Caco-2 (cell line): ENCODE results near the gene RNF144B. TPM values are rescaled to one million over a fixed set of nuclear protein-coding genes. Genes with fewer than 3 reads are reported as not detected.

Experiments
- BruUV-seq: library from RNA; stranded (reverse); fragments of 400-500 nt; replicated peaks from 2 replicates; lab custom pipeline; 2021; lab: Mats Ljungman, UMichigan
- CTCF ChIA-PET: fragments of 300-600 bp; sonication (Branson Sonifier 250); formaldehyde crosslinking; loops from one replicate; lab custom pipeline; 2022; ENCODE audit warnings: antibody characterized with exemption; lab: Charles Lee
- POLR2A ChIA-PET: fragments of 300-600 bp; sonication (Branson Sonifier 250); formaldehyde crosslinking; loops from one replicate; lab custom pipeline; 2022; ENCODE audit warnings: antibody characterized with exemption; lab: Charles Lee
- DNase-seq, 2 experiments: peaks; one replicate each; pipeline versions ENCODE4 v3.0.0 to v3.0.0-alpha.2; 2020 to 2022
- H3K27me3 ChIP-seq: replicated peaks from 2 replicates; pipeline ENCODE4 v1.6.0; 2011; ENCODE audit warnings: low read length; ENCODE audit not compliant: control insufficient read depth, insufficient read depth
- H3K36me3 ChIP-seq: 2 replicates; pipeline ENCODE4 v1.5.1; 2011; ENCODE audit warnings: low read length; ENCODE audit not compliant: control insufficient read depth, insufficient read depth
- H3K4me1 ChIP-seq: fragments of 250-450 bp; sonication (Bioruptor Pico); 2 replicates; pipeline ENCODE4 v1.5.1; 2020; ENCODE audit warnings: mild to moderate bottlenecking
- H3K4me3 ChIP-seq: 2 replicates; pipeline ENCODE4 v1.5.1; 2011; ENCODE audit warnings: low read depth, mild to moderate bottlenecking, control low read depth, low read length
- H3K9me3 ChIP-seq: fragments of 250-450 bp; sonication (Bioruptor Pico); 2 replicates; pipeline ENCODE4 v1.5.1; 2020; ENCODE audit warnings: mild to moderate bottlenecking, moderate library complexity
- H3K27ac Mint-ChIP-seq: one replicate; pipeline ENCODE4 v1.8.0; 2022; ENCODE audit warnings: mixed read lengths; ENCODE audit not compliant: unreplicated experiment
- H3K27me3 Mint-ChIP-seq: one replicate; pipeline ENCODE4 v1.8.0; 2022; ENCODE audit warnings: mixed read lengths; ENCODE audit not compliant: insufficient read depth, unreplicated experiment
- H3K36me3 Mint-ChIP-seq: one replicate; pipeline ENCODE4 v1.8.0; 2022; ENCODE audit warnings: mild to moderate bottlenecking, mixed read lengths; ENCODE audit not compliant: insufficient read depth, unreplicated experiment
- H3K4me1 Mint-ChIP-seq: one replicate; pipeline ENCODE4 v1.8.0; 2022; ENCODE audit warnings: low read depth, mixed read lengths; ENCODE audit not compliant: unreplicated experiment
- H3K4me3 Mint-ChIP-seq: one replicate; pipeline ENCODE4 v1.8.0; 2022; ENCODE audit warnings: mild to moderate bottlenecking, moderate library complexity, mixed read lengths; ENCODE audit not compliant: unreplicated experiment
- H3K9me3 Mint-ChIP-seq: one replicate; pipeline ENCODE4 v1.8.0; 2022; ENCODE audit warnings: mixed read lengths; ENCODE audit not compliant: unreplicated experiment
- CTCF ChIP-seq, 2 experiments: fragments of 200-600 bp in 1 of 2; IDR thresholded peaks; 1 replicate in 1 of 2; 2 replicates in 1 of 2; pipeline versions ENCODE4 v1.5.1 to v1.8.0; 2011 to 2022; ENCODE audit warnings: antibody characterized with exemption in 1 of 2, control low read depth in 1 of 2, inconsistent platforms in 1 of 2, low read depth in 1 of 2, low read length in 1 of 2, mild to moderate bottlenecking in 1 of 2, moderate library complexity in 1 of 2; ENCODE audit not compliant: insufficient read depth in 1 of 2, severe bottlenecking in 1 of 2, unreplicated experiment in 1 of 2
- intact Hi-C: fragments of 100-400 bp; cut with micrococcal nuclease; formaldehyde crosslinking; loops from one replicate; pipeline ENCODE4 v1.10.0; 2022; ENCODE audit not compliant: unreplicated experiment
- total RNA-seq: library from RNA; stranded (reverse); gene quantifications from 2 replicates; pipeline ENCODE4 v1.2.3, GENCODE V29; 2022

The RNF144B gene
- total RNA-seq, 1 experiment from 2014 or later, result 0.39 TPM

- H3K9me3 ChIP-seq, result no peaks in the 10 kb centered on the region
- peaks cover 2% of the 10 kb centered on the region for H3K27me3 Mint-ChIP-seq
- CTCF ChIA-PET, result interaction anchor here (1.1 kb wide), 1 partner anchor 80 kb away, joined by 4 read pairs; no protein-coding TSS in a partner anchor
- no peak overlapping the region for H3K4me3 Mint-ChIP-seq
- no peak for TF ChIP-seq CTCF (IDR thresholded peaks at IDR 0.05; ENCODE audit: insufficient read depth in 1 of 2, low read depth in 1 of 2, low read length in 1 of 2, severe bottlenecking in 1 of 2, unreplicated experiment in 1 of 2)
- no peaks in the 10 kb centered on the region for H3K9me3 Mint-ChIP-seq
- no peaks in the 10 kb centered on the region for H3K36me3 ChIP-seq
- intact Hi-C loops, result loop anchor here (5.0 kb wide), 2 partner anchors 71 to 161 kb away; no protein-coding TSS in a partner anchor
- H3K4me3 ChIP-seq, result no peak overlapping the region
- no TSS peak for BruUV-seq
- H3K4me1 Mint-ChIP-seq, result no peaks in the 10 kb centered on the region
- H3K27ac Mint-ChIP-seq, result no peak overlapping the region
- no peaks in the 10 kb centered on the region for H3K4me1 ChIP-seq
- POLR2A ChIA-PET, result no interaction called here
- no peak for DNase-seq
- no peaks in the 10 kb centered on the region for H3K27me3 ChIP-seq
- H3K36me3 Mint-ChIP-seq, result no peaks in the 10 kb centered on the region
Measured at GRCh38 chr6:18503206-18503592, 116.0 kb downstream of the RNF144B start.

DNA sequence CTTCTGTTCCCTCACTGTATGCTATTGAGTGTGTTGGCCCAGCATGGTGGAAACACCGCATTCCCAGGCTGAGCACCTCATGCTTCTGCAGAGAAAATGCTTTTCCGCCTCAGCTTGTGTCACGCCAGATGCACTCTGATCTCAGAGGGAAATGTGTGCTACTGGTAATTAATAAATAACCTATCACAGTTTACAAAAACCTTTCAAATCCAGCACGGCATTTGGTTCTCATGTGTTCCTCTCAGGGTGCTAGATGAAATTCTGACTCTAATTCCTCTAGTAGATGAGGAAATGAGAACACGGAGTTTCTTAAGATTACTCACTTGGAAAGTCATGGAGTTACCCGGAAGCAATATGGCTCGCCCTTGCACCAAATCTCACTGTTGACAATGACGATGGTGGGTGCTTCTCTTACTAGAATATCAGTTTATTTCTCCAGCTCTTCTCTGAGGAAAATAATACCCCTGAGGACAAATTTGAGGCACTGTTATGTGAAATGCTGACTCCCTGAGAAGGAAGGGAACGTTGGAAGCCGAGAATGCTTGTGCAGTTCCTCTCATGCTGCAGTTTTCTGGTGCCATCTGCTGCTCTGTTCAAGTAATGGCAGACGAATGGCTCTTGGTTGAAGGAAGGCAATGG is 116.6 kb downstream of the RNF144B start:
- Mint-ChIP-seq H3K36me3 (no peaks in the 10 kb centered on the region), H3K4me1 (no peaks in the 10 kb centered on the region), H3K9me3 (no peaks in the 10 kb centered on the region), H3K27me3 (peaks cover 6% of the 10 kb centered on the region), H3K27ac (no peak overlapping the region), H3K4me3 (peak overlapping the region; percentile 53)
- POLR2A ChIA-PET, result no interaction called here
- Histone ChIP-seq H3K4me1 (no peaks in the 10 kb centered on the region), H3K9me3 (no peaks in the 10 kb centered on the region), H3K36me3 (no peaks in the 10 kb centered on the region), H3K4me3 (peak overlapping the region; percentile 28; the same call in 1 of the 2 replicates), H3K27me3 (no peaks in the 10 kb centered on the region)
- CTCF ChIA-PET, result interaction anchor here (1.1 kb wide), 1 partner anchor 80 kb away, joined by 4 read pairs; no protein-coding TSS in a partner anchor
- no TSS peak for BruUV-seq
- intact Hi-C loops, result loop anchor here (1.0 to 5.0 kb wide), 5 partner anchors 71 to 239 kb away; partner anchors contain the start of genes DEK and RNF144B
- peak; percentile 73 to 92 for TF ChIP-seq CTCF (IDR thresholded peaks at IDR 0.05; ENCODE audit: insufficient read depth in 1 of 2, low read depth in 1 of 2, low read length in 1 of 2, severe bottlenecking in 1 of 2, unreplicated experiment in 1 of 2)
- DNase-seq, result peak; percentile 54 to 57

- no peaks in the 10 kb centered on the region for H3K4me1 ChIP-seq
- intact Hi-C loops, result loop anchor here (1.0 to 5.0 kb wide), 5 partner anchors 72 to 239 kb away; partner anchors contain the start of genes DEK and RNF144B
- DNase-seq, result no peak
- ChIA-PET POLR2A (no interaction called here), CTCF (interaction anchor here (0.6 kb wide), 1 partner anchor 183 kb away, joined by 3 read pairs; no protein-coding TSS in a partner anchor)
- Mint-ChIP-seq H3K4me1 (no peaks in the 10 kb centered on the region), H3K36me3 (no peaks in the 10 kb centered on the region), H3K27me3 (peaks cover 6% of the 10 kb centered on the region), H3K4me3 (no peak overlapping the region), H3K9me3 (no peaks in the 10 kb centered on the region), H3K27ac (no peak overlapping the region)
- H3K27me3 ChIP-seq, result no peaks in the 10 kb centered on the region
- no peak overlapping the region for H3K4me3 ChIP-seq
- no peaks in the 10 kb centered on the region for H3K36me3 ChIP-seq
- H3K9me3 ChIP-seq, result no peaks in the 10 kb centered on the region
- no TSS peak for BruUV-seq
- TF ChIP-seq CTCF (IDR thresholded peaks at IDR 0.05; ENCODE audit: insufficient read depth in 1 of 2, low read depth in 1 of 2, low read length in 1 of 2, severe bottlenecking in 1 of 2, unreplicated experiment in 1 of 2), result no peak
Measured at GRCh38 chr6:18504232-18504596, 117.1 kb downstream of the RNF144B start.
